Tibial nerve (tissue), 4 donors: ENCODE measurements around the gene CACNA1A.

Experiments used
- EP300 ChIP-seq, 2 donors: sonication (generic); formaldehyde crosslinking; IDR thresholded peaks; one replicate each; pipeline ENCODE4 v1.6.1; 2017; ENCODE audit warnings: antibody characterized with exemption in 2 of 2, mild to moderate bottlenecking in 1 of 2
- POLR2A ChIP-seq, 2 donors: fragments of 450-650 bp; IDR thresholded peaks; one replicate each; pipeline ENCODE4 v1.6.1; 2017; ENCODE audit warnings: antibody characterized with exemption in 2 of 2, mild to moderate bottlenecking in 2 of 2, moderate library complexity in 2 of 2
- TF ChIP-seq, protein P1 (sequence below), 5 experiments: fragments of 200-600 bp in 3 of 5; fragments of 450-650 bp in 2 of 5; sonication (generic) in 3 of 5; IDR thresholded peaks; one replicate each; pipeline ENCODE4 v1.5.1; 2016 to 2019; ENCODE audit warnings: antibody characterized with exemption in 5 of 5, mild to moderate bottlenecking in 3 of 5, moderate library complexity in 2 of 5

DNA sequence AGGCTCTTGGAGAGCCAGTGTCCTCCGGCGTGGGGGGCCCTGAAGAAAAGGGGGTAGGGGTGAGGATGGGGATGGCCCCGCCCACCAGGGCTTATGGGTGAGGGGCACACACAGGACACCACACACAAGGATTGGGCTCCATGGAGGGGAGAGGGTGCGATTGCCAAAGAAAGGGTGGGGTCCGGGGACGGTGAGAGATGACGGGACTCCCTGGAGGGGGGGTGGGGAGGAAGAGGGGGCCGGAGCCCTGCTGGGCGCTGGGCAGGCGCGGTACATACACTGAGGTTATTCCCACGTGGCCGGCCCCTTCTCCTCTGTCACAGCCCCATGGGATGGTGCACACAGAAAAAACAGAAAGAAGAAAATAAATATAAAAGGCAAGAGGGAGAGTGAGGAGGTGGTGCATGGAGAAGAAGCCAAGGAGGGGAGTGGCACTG lies 295.9 kb downstream of the CACNA1A start:
- TF ChIP-seq, protein P1, sequence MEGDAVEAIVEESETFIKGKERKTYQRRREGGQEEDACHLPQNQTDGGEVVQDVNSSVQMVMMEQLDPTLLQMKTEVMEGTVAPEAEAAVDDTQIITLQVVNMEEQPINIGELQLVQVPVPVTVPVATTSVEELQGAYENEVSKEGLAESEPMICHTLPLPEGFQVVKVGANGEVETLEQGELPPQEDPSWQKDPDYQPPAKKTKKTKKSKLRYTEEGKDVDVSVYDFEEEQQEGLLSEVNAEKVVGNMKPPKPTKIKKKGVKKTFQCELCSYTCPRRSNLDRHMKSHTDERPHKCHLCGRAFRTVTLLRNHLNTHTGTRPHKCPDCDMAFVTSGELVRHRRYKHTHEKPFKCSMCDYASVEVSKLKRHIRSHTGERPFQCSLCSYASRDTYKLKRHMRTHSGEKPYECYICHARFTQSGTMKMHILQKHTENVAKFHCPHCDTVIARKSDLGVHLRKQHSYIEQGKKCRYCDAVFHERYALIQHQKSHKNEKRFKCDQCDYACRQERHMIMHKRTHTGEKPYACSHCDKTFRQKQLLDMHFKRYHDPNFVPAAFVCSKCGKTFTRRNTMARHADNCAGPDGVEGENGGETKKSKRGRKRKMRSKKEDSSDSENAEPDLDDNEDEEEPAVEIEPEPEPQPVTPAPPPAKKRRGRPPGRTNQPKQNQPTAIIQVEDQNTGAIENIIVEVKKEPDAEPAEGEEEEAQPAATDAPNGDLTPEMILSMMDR (IDR thresholded peaks at IDR 0.05): no peak
- TF ChIP-seq POLR2A (IDR thresholded peaks at IDR 0.05) (no peak), EP300 (IDR thresholded peaks at IDR 0.05) (no peak)
